NCI-H1417 (cell line): ENCODE results near the gene SPART.
"Not testable (repeated sequence)": the region's sequence is repeated elsewhere in the genome, so short reads cannot be mapped to it uniquely, and the experiment has no call there.

Experiments used
- DNase-seq, 3 experiments: peaks; one replicate each; lab custom pipeline; 2025; lab: John Stamatoyannopoulos, UW

SPART gene

GRCh38 chr13:36319793-36320192 is 26.4 kb downstream of the SPART start:
- DNase-seq, result not testable (repeated sequence)

- DNase-seq, result no peak
Observed at GRCh38 chr13:36313047-36313969, 32.9 kb downstream of the SPART start.

GRCh38 chr13:36310417-36311108 is 35.6 kb downstream of the SPART start:
- DNase-seq, result no peak

- DNase-seq, result no peak
Observed at GRCh38 chr13:36302289-36302688, 43.9 kb downstream of the SPART start.

GRCh38 chr13:36299469-36299868 is 46.7 kb downstream of the SPART start:
- DNase-seq, result not testable (repeated sequence)

- DNase-seq, result no peak
Observed at GRCh38 chr13:36298535-36299068, 47.6 kb downstream of the SPART start.

- peak; percentile 43 to 77 (median 62) for DNase-seq
Observed at GRCh38 chr13:36297366-36298338, 48.5 kb downstream of the SPART start, which contains the start of gene CCDC169. Gene CCDC169 (minus strand): TSS chr13:36297814. CDS start chr13:36297719, 95 bp downstream.

GRCh38 chr13:36294096-36294495 is 52.1 kb downstream of the SPART start:
- no peak for DNase-seq

GRCh38 chr13:36293497-36293896 is 52.7 kb downstream of the SPART start:
- no peak for DNase-seq

- peak in 2 of 3 experiments; percentile 3 to 21 for DNase-seq
Observed at GRCh38 chr13:36288794-36289391, 57.3 kb downstream of the SPART start.

- DNase-seq, result no peak
Observed at GRCh38 chr13:36286006-36286405, 60.2 kb downstream of the SPART start.

- peak; percentile 5 to 64 (median 52) for DNase-seq
Observed at GRCh38 chr13:36282821-36283432, 63.3 kb downstream of the SPART start.

- peak; percentile 20 to 76 (median 70) for DNase-seq
Observed at GRCh38 chr13:36275190-36276002, 70.8 kb downstream of the SPART start.

- no peak for DNase-seq
Observed at GRCh38 chr13:36273431-36273830, 72.8 kb downstream of the SPART start.

- DNase-seq, result no peak
Observed at GRCh38 chr13:36261976-36262375, 84.2 kb downstream of the SPART start.

- DNase-seq, result no peak
Observed at GRCh38 chr13:36261011-36261410, 85.2 kb downstream of the SPART start.

- DNase-seq, result no peak
Observed at GRCh38 chr13:36259361-36260137, 86.6 kb downstream of the SPART start.

- DNase-seq, result no peak
Observed at GRCh38 chr13:36258831-36259230, 87.4 kb downstream of the SPART start.
